HepG2 (cell line): ENCODE measurements around the gene MAPK7. TPM values are rescaled to one million over a fixed set of nuclear protein-coding genes. Genes with fewer than 3 reads are reported as not detected.

Source experiments
- E2F2 ChIP-seq: sonication (generic); formaldehyde crosslinking; IDR thresholded peaks from 2 replicates; pipeline ENCODE4 v1.4.0; 2020; ENCODE audit warnings: missing genetic modification reagents, borderline replicate concordance
- FOSL2 ChIP-seq: sonication (generic); formaldehyde crosslinking; IDR thresholded peaks from 2 replicates; pipeline ENCODE4 v1.4.0; 2020; ENCODE audit warnings: missing genetic modification reagents
- HIC2 ChIP-seq: sonication (generic); formaldehyde crosslinking; IDR thresholded peaks from 2 replicates; pipeline ENCODE4 v1.9.0; 2022; ENCODE audit warnings: low read depth, missing genetic modification reagents
- MED1 ChIP-seq: sonication (generic); formaldehyde crosslinking; IDR thresholded peaks from 2 replicates; pipeline ENCODE4 v1.4.0; 2020; ENCODE audit warnings: missing genetic modification reagents
- ZNF142 ChIP-seq: sonication (generic); formaldehyde crosslinking; IDR thresholded peaks from 2 replicates; pipeline ENCODE4 v1.4.0; 2020; ENCODE audit warnings: missing genetic modification reagents
- ZNF512 ChIP-seq: sonication (generic); formaldehyde crosslinking; IDR thresholded peaks from 2 replicates; pipeline ENCODE4 v1.4.0; 2020; ENCODE audit warnings: mild to moderate bottlenecking, missing genetic modification reagents
- ZNF770 ChIP-seq: sonication (generic); formaldehyde crosslinking; IDR thresholded peaks from 2 replicates; pipeline ENCODE4 v1.5.0; 2020; ENCODE audit warnings: mild to moderate bottlenecking, missing genetic modification reagents
- polyA plus RNA-seq, 8 experiments: library from polyadenylated mRNA; depleted of rRNA in 3 of 8; stranded (reverse) in 7 of 8; unstranded in 1 of 8; fragments of >200 nt; fragmentation: Illumina TruSeq in 4 of 8; extraction: Trizol in 4 of 8; gene quantifications; 2 replicates each; pipeline versions ENCODE4 v1.2.1 to v1.2.3, GENCODE V29; 2011 to 2016; ENCODE audit warnings: low read depth in 4 of 8, missing spikeins in 1 of 8, mixed read lengths in 1 of 8; ENCODE audit not compliant: insufficient read depth in 1 of 8
- total RNA-seq, 5 experiments: library from RNA; depleted of rRNA; stranded (reverse); fragments of >200 nt; fragmentation: Illumina TruSeq; extraction: Trizol; gene quantifications; 2 replicates each; pipeline ENCODE4 v1.2.3, GENCODE V29; 2016; ENCODE audit warnings: low read depth in 1 of 5

The MAPK7 gene
- total and polyA plus RNA-seq, 2 of the 13 experiments (the other 11 are each of a cell fraction or from before 2014, with no cell fraction given), result 2.9 to 5.9 TPM

- TF ChIP-seq ZNF142 (0 out of 2 replicates have a peak, but pooled peaks have one; percentile 49), HIC2 (0 out of 2 replicates have a peak, but pooled peaks have one; percentile 38), ZNF512 (CRISPR knock-in tag) (no peak), FOSL2 (peak; percentile 74), MED1 (CRISPR knock-in tag) (peak; percentile 31; the same call in 1 of the 2 replicates), ZNF770 (CRISPR knock-in tag) (no peak), E2F2 (CRISPR knock-in tag) (no peak)
These were observed 31.7 kb upstream of the MAPK7 start (continued) for GRCh38 chr17:19346351-19347255.
